Fibroblast of lung (primary cell): ENCODE results near the gene LTN1. TPM values are rescaled to one million over a fixed set of nuclear protein-coding genes. Genes with fewer than 3 reads are reported as not detected.

Source experiments
- DNase-seq, 2 donors: peaks; one replicate each; pipeline versions ENCODE4 v3.0.0 to v3.0.0-alpha.2; 2010; ENCODE audit warnings: low read depth in 2 of 2
- H2AFZ ChIP-seq: 2 replicates; pipeline ENCODE4 v1.5.1; 2012; ENCODE audit warnings: low read length, control low read depth, inconsistent platforms
- H3K27ac ChIP-seq: 2 replicates; pipeline ENCODE4 v1.5.1; 2011; ENCODE audit warnings: low read length, control low read depth; ENCODE audit not compliant: insufficient read depth
- H3K27me3 ChIP-seq: 2 replicates; pipeline ENCODE4 v1.5.1; 2011; ENCODE audit warnings: mild to moderate bottlenecking, low read length; ENCODE audit not compliant: control insufficient read depth, insufficient read depth
- H3K36me3 ChIP-seq: 2 replicates; pipeline ENCODE4 v1.5.1; 2011; ENCODE audit warnings: low read length; ENCODE audit not compliant: control insufficient read depth, insufficient read depth
- H3K4me1 ChIP-seq: 2 replicates; pipeline ENCODE4 v1.5.1; 2011; ENCODE audit warnings: low read length; ENCODE audit not compliant: control insufficient read depth, insufficient read depth; ENCODE audit errors: extremely low read depth
- H3K4me2 ChIP-seq: 2 replicates; pipeline ENCODE4 v1.5.1; 2011; ENCODE audit warnings: low read length, control low read depth; ENCODE audit not compliant: insufficient read depth; ENCODE audit errors: extremely low read depth
- H3K4me3 ChIP-seq, 4 experiments: fragments of 200-600 bp in 1 of 4; sonication (generic) in 1 of 4; replicated peaks in 1 of 4; 2 replicates each; pipeline ENCODE4 v1.5.1; 2011 to 2016; ENCODE audit warnings: low read length in 4 of 4, low read depth in 3 of 4, mild to moderate bottlenecking in 3 of 4, control low read depth in 2 of 4, inconsistent platforms in 1 of 4, mixed read lengths in 1 of 4; ENCODE audit not compliant: insufficient read depth in 1 of 4; ENCODE audit errors: control extremely low read depth in 1 of 4
- H3K79me2 ChIP-seq: 2 replicates; pipeline ENCODE4 v1.5.1; 2012; ENCODE audit warnings: mild to moderate bottlenecking, low read length, inconsistent platforms; ENCODE audit not compliant: control insufficient read depth, insufficient read depth
- H3K9ac ChIP-seq: 2 replicates; pipeline ENCODE4 v1.5.1; 2011; ENCODE audit warnings: mild to moderate bottlenecking, low read length, control low read depth; ENCODE audit not compliant: insufficient read depth
- H3K9me3 ChIP-seq: 2 replicates; pipeline ENCODE4 v1.5.1; 2012; ENCODE audit warnings: low read depth, low read length; ENCODE audit not compliant: control insufficient read depth, insufficient read depth
- H4K20me1 ChIP-seq: 2 replicates; pipeline ENCODE4 v1.5.1; 2011; ENCODE audit warnings: low read length; ENCODE audit not compliant: control insufficient read depth, insufficient read depth; ENCODE audit errors: extremely low read depth
- CTCF ChIP-seq, 2 donors: IDR thresholded peaks in 1 of 2; conservative IDR thresholded peaks in 1 of 2; 1 replicate in 1 of 2; 2 replicates in 1 of 2; pipeline ENCODE4 v1.5.1; 2011 to 2012; ENCODE audit warnings: low read length in 2 of 2, control low read depth in 1 of 2, inconsistent platforms in 1 of 2, low read depth in 1 of 2, mild to moderate bottlenecking in 1 of 2
- EZH2 ChIP-seq: IDR thresholded peaks from 2 replicates; pipeline ENCODE4 v1.5.1; 2012; ENCODE audit warnings: low read length, control low read depth, mild to moderate bottlenecking; ENCODE audit errors: missing control alignments
- polyA plus RNA-seq, 2 donors: library from polyadenylated mRNA; depleted of rRNA in 1 of 2; stranded (reverse) in 1 of 2; unstranded in 1 of 2; fragments of >200 nt; gene quantifications; 2 replicates each; pipeline ENCODE4 v1.2.1, GENCODE V29; 2011 to 2012; ENCODE audit warnings: missing spikeins in 1 of 2
- total RNA-seq: library from RNA; depleted of rRNA; stranded (reverse); fragments of >200 nt; gene quantifications from 2 replicates; pipeline ENCODE4 v1.2.1, GENCODE V29; 2014

Gene LTN1
- total and polyA plus RNA-seq, 2 donors (not counting 1 experiment from before 2014, with no cell fraction given): 12.6 to 22.3 TPM

GRCh38 chr21:28906236-28906635, 86.4 kb downstream of the LTN1 start:
- no peak overlapping the region for H2AFZ ChIP-seq
- DNase-seq: no peak
- no peaks in the 10 kb centered on the region for H3K9me3 ChIP-seq
- no peak overlapping the region for H3K9ac ChIP-seq
- H3K4me3 ChIP-seq: no peak overlapping the region
- no peak overlapping the region for H3K4me2 ChIP-seq
- H3K4me1 ChIP-seq: no peaks in the 10 kb centered on the region
- no peak for TF ChIP-seq CTCF (conservative IDR thresholded peaks at IDR 0.05 in 1 of 2, IDR thresholded peaks at IDR 0.05 in 1 of 2; ENCODE audit: low read depth in 1 of 2, low read length in 2 of 2)
- TF ChIP-seq EZH2: no peak
- H3K79me2 ChIP-seq: no peaks in the 10 kb centered on the region
- no peaks in the 10 kb centered on the region for H3K36me3 ChIP-seq
- no peaks in the 10 kb centered on the region for H4K20me1 ChIP-seq
- H3K27me3 ChIP-seq: no peaks in the 10 kb centered on the region
- H3K27ac ChIP-seq: no peak overlapping the region

DNA sequence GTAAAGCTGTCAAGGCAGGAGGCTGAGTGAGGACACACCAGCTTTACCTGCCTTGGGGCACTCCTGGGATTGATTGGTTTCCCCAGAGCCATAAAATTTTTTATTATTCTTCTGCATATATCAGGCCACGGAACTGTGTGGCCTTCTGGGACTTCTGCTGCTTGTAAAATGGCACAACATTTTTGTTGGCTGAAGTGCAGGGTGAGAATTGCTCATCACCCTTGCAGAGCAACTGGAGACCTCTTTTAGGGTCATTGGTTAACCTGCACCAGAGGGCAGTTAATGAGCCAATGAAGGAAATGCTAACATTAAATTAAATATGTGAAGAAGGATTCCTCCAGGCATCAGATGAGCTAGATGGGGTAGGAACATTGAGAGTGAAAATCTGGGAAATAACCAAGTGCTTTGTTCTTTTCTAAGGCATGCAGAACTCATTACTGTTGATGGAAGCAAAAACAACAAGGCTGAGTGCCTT, 87.7 kb downstream of the LTN1 start:
- Histone ChIP-seq H3K27ac (no peak overlapping the region), H3K4me2 (no peak overlapping the region), H3K4me3 (no peak overlapping the region), H3K27me3 (no peaks in the 10 kb centered on the region), H4K20me1 (no peaks in the 10 kb centered on the region), H3K36me3 (no peaks in the 10 kb centered on the region), H2AFZ (no peak overlapping the region), H3K9ac (no peak overlapping the region), H3K4me1 (no peaks in the 10 kb centered on the region), H3K9me3 (no peaks in the 10 kb centered on the region), H3K79me2 (no peaks in the 10 kb centered on the region)
- DNase-seq: no peak
- TF ChIP-seq EZH2 (no peak), CTCF (conservative IDR thresholded peaks at IDR 0.05 in 1 of 2, IDR thresholded peaks at IDR 0.05 in 1 of 2; ENCODE audit: low read depth in 1 of 2, low read length in 2 of 2) (no peak)

DNA sequence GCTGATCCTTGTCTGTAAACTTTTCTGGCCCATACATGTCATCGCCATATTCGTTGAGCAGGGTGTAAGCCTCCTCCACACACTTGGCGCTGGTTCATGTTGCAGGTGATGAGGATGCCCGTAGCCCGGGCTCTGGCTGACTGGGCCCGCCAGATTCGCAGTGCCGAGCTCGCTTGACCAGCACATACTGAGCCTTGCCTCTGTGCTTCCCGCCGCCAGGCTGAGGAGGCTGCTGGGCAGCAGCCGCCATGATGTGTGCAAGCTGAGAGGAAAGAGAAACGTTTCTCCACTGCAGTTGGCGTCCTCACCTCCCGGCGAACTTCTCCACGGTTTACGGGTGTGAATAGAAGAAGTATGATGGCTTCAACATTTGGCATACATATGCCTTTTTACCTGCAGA, 89.2 kb downstream of the LTN1 start:
- no peak overlapping the region for H2AFZ ChIP-seq
- no peak overlapping the region for H3K4me2 ChIP-seq
- TF ChIP-seq CTCF (conservative IDR thresholded peaks at IDR 0.05 in 1 of 2, IDR thresholded peaks at IDR 0.05 in 1 of 2; ENCODE audit: low read depth in 1 of 2, low read length in 2 of 2) (no peak), EZH2 (no peak)
- H3K4me1 ChIP-seq: no peaks in the 10 kb centered on the region
- no peaks in the 10 kb centered on the region for H3K27me3 ChIP-seq
- no peaks in the 10 kb centered on the region for H3K36me3 ChIP-seq
- no peak for DNase-seq
- no peaks in the 10 kb centered on the region for H4K20me1 ChIP-seq
- H3K4me3 ChIP-seq: no peak overlapping the region
- no peaks in the 10 kb centered on the region for H3K79me2 ChIP-seq
- no peak overlapping the region for H3K9ac ChIP-seq
- no peaks in the 10 kb centered on the region for H3K9me3 ChIP-seq
- no peak overlapping the region for H3K27ac ChIP-seq
